Ascending aorta (tissue), 2 donors: ENCODE results near the gene C11orf87. TPM values are rescaled to one million over a fixed set of nuclear protein-coding genes. Genes with fewer than 3 reads are reported as not detected.
A peak's percentile ranks its signal among the peaks of the same experiment; 100 is the strongest.

Source experiments
- DNase-seq, 2 donors: peaks; one replicate each; pipeline ENCODE4 v3.0.0-alpha.2; 2019; ENCODE audit warnings: low spot score in 2 of 2
- H3K27ac ChIP-seq, 2 donors: fragments of 200-600 bp; sonication (generic); one replicate each; pipeline ENCODE4 v1.5.1; 2016 to 2017; ENCODE audit warnings: mild to moderate bottlenecking in 1 of 2
- H3K27me3 ChIP-seq: fragments of 200-600 bp; sonication (generic); one replicate; pipeline ENCODE4 v1.5.1; 2017
- H3K36me3 ChIP-seq, 2 donors: fragments of 200-600 bp; sonication (generic); one replicate each; pipeline ENCODE4 v1.5.1; 2016
- H3K4me1 ChIP-seq, 2 donors: fragments of 200-600 bp; sonication (generic); one replicate each; pipeline ENCODE4 v1.5.1; 2016 to 2017; ENCODE audit warnings: mild to moderate bottlenecking in 1 of 2
- H3K4me3 ChIP-seq, 2 donors: fragments of 200-600 bp; sonication (generic); one replicate each; pipeline ENCODE4 v1.5.1; 2016 to 2017; ENCODE audit warnings: mild to moderate bottlenecking in 1 of 2
- H3K9me3 ChIP-seq, 2 donors: fragments of 200-600 bp; sonication (generic); one replicate each; pipeline ENCODE4 v1.5.1; 2016
- CTCF ChIP-seq, 3 experiments: fragments of 200-600 bp in 2 of 3; fragments of 450-650 bp in 1 of 3; sonication (generic) in 2 of 3; IDR thresholded peaks; one replicate each; pipeline ENCODE4 v1.5.1; 2016 to 2019; ENCODE audit warnings: antibody characterized with exemption in 3 of 3, mild to moderate bottlenecking in 1 of 3, moderate library complexity in 1 of 3
- intact Hi-C: fragments of 100-400 bp; cut with DNase I; formaldehyde crosslinking; loops from one replicate; pipeline ENCODE4 v1.15.1; 2023
- total RNA-seq: library from RNA; depleted of rRNA; stranded (reverse); fragments of >200 nt; gene quantifications from one replicate; pipeline ENCODE4 v1.1.0, GENCODE V29; 2016

The C11orf87 gene
- not detected for total RNA-seq

DNA sequence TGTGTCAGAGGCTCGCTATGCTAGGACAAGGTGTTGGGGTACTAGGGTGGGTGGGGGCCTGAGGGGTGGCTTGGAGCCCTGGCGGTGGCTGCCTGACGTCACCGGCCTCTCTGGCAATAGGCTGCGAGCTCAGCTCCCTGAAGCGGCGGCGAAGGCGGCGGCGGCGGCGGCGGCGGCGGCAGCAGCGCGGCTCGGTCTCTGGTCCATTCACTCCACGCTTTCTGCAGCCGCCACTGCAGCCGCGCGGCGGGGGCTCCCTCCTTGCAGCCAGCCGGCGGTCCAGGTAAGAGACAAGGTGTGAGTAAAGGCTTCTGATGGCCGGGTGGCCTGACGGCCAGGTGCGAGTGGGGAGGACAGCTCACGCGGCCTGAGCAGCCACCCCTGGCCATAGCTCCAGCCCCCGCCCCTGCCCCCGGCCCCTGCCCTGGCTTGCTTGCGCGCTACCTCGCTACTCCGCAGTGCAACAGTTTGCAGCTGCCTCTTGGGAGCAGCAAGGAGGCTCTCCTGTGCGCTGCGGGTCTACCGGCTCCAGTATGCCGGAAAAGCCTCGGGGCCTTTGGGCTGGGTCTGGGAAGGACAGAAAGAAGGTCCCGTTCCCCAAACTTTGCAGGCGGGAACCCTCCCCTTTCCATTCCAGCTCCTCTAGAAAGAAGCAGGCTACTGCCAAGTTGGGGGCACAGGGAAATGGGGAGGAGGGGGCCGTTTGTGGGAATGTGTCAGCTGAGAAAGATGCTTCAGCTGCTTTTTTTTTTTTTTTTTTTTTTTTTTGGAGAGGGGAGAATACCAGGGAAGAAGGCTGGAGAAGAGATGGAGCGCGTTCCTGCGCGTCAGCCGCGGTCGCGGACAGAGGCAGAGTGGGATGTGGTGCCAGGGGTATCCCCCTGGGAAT lies at the start of gene C11orf87:
Gene C11orf87, plus strand, starts transcription at position 210 of the 889 bp plus-strand sequence. CDS start 1,444 bp downstream, outside the sequence.
- H3K9me3 ChIP-seq = no peaks in the 10 kb centered on the region
- no peak for TF ChIP-seq CTCF (IDR thresholded peaks at IDR 0.05)
- intact Hi-C loops = no loop called here
- H3K4me3 ChIP-seq = peak within 1 kb of the TSS; percentile 30 to 59
- peaks cover 3% of the 10 kb centered on the region in 2 donors for H3K4me1 ChIP-seq
- no peaks in the 10 kb centered on the region for H3K36me3 ChIP-seq
- no peaks in the 10 kb centered on the region for H3K27me3 ChIP-seq
- no peak within 1 kb of the TSS for H3K27ac ChIP-seq
- DNase-seq = no peak

- Histone ChIP-seq H3K27ac (no peak overlapping the region), H3K4me1 (no peaks in the 10 kb centered on the region), H3K27me3 (no peaks in the 10 kb centered on the region), H3K9me3 (no peaks in the 10 kb centered on the region), H3K36me3 (no peaks in the 10 kb centered on the region), H3K4me3 (no peak overlapping the region)
- no peak for DNase-seq
- intact Hi-C loops = no loop called here
- no peak for TF ChIP-seq CTCF (IDR thresholded peaks at IDR 0.05)
These were observed 48.0 kb upstream of the C11orf87 start for GRCh38 chr11:109374032-109374431.

DNA sequence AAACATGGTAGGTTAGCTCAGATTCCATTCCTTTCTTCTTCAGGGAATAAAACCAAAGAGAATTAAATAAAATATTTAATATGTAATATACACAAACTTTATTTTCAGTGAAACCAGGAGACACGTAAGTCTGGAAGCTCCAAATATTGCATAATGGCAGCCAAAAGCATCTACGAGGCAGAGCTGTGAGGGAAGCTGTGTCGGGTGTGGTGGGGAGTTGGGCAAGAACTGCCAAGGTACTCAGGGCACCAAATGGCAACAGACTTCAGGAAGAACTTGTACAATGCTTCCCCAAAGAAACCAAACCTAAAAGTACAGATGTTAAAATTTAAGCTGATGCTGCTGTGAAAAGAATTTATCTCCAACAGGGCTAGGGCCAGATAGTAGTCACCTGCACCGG lies 47.5 kb upstream of the C11orf87 start:
- H3K27ac ChIP-seq = no peak overlapping the region
- TF ChIP-seq CTCF (IDR thresholded peaks at IDR 0.05) = no peak
- DNase-seq = no peak
- H3K27me3 ChIP-seq = no peaks in the 10 kb centered on the region
- no peaks in the 10 kb centered on the region for H3K4me1 ChIP-seq
- no peak overlapping the region for H3K4me3 ChIP-seq
- H3K36me3 ChIP-seq = no peaks in the 10 kb centered on the region
- no peaks in the 10 kb centered on the region for H3K9me3 ChIP-seq
- intact Hi-C loops = no loop called here

GRCh38 chr11:109377039-109377742 lies 44.8 kb upstream of the C11orf87 start:
- no peaks in the 10 kb centered on the region for H3K36me3 ChIP-seq
- no peak for DNase-seq
- H3K27ac ChIP-seq = no peak overlapping the region
- H3K4me3 ChIP-seq = no peak overlapping the region
- no peaks in the 10 kb centered on the region for H3K4me1 ChIP-seq
- no peaks in the 10 kb centered on the region for H3K27me3 ChIP-seq
- TF ChIP-seq CTCF (IDR thresholded peaks at IDR 0.05) = no peak
- no peaks in the 10 kb centered on the region for H3K9me3 ChIP-seq
- intact Hi-C loops = no loop called here

GRCh38 chr11:109378034-109378433 lies 44.0 kb upstream of the C11orf87 start:
- intact Hi-C loops = no loop called here
- TF ChIP-seq CTCF (IDR thresholded peaks at IDR 0.05) = no peak
- Histone ChIP-seq H3K27ac (no peak overlapping the region), H3K36me3 (no peaks in the 10 kb centered on the region), H3K4me3 (no peak overlapping the region), H3K27me3 (no peaks in the 10 kb centered on the region), H3K9me3 (no peaks in the 10 kb centered on the region), H3K4me1 (no peaks in the 10 kb centered on the region)
- DNase-seq = no peak
